Loucy (cell line): Measurements from ENCODE around the gene RNF41.

Experiments
- H2AFZ ChIP-seq: fragments of 200-600 bp; sonication (generic); 2 replicates; pipeline ENCODE4 v1.6.0; 2016; ENCODE audit warnings: antibody characterized with exemption, mild to moderate bottlenecking, low read length, moderate library complexity
- H3F3A ChIP-seq: fragments of 200-600 bp; 2 replicates; pipeline ENCODE4 v1.6.0; 2016; ENCODE audit warnings: antibody characterized with exemption, low read depth, mild to moderate bottlenecking
- H3K27me3 ChIP-seq: fragments of 200-600 bp; sonication (generic); 2 replicates; pipeline ENCODE4 v1.6.1; 2014; ENCODE audit warnings: low read length, mild to moderate bottlenecking; ENCODE audit not compliant: insufficient read depth, poor library complexity, severe bottlenecking
- H3K36me3 ChIP-seq: fragments of 200-600 bp; sonication (generic); 2 replicates; pipeline ENCODE4 v1.6.1; 2016; ENCODE audit warnings: low read length; ENCODE audit not compliant: insufficient read depth
- H3K4me1 ChIP-seq: fragments of 200-600 bp; sonication (generic); 2 replicates; pipeline ENCODE4 v1.5.1; 2014; ENCODE audit warnings: low read length, mild to moderate bottlenecking; ENCODE audit not compliant: insufficient read depth, poor library complexity, severe bottlenecking
- H3K4me2 ChIP-seq: fragments of 200-600 bp; sonication (generic); 2 replicates; pipeline ENCODE4 v1.6.0; 2014; ENCODE audit warnings: antibody characterized with exemption, low read length, low read depth, mild to moderate bottlenecking; ENCODE audit not compliant: poor library complexity, severe bottlenecking
- H3K4me3 ChIP-seq: fragments of 200-600 bp; sonication (generic); 2 replicates; pipeline ENCODE4 v1.5.1; 2014; ENCODE audit warnings: low read length, mild to moderate bottlenecking, mixed read lengths; ENCODE audit not compliant: poor library complexity, severe bottlenecking
- H3K79me2 ChIP-seq: fragments of 200-600 bp; sonication (generic); 2 replicates; pipeline ENCODE4 v1.6.1; 2014; ENCODE audit warnings: low read length; ENCODE audit not compliant: insufficient read depth
- H3K9ac ChIP-seq: fragments of 200-600 bp; sonication (generic); 2 replicates; pipeline ENCODE4 v1.6.0; 2014; ENCODE audit warnings: mild to moderate bottlenecking, low read depth, low read length, moderate library complexity; ENCODE audit not compliant: poor library complexity, severe bottlenecking
- H3K9me2 ChIP-seq: fragments of 200-600 bp; sonication (generic); replicated peaks from 2 replicates; pipeline ENCODE4 v1.6.1; 2016; ENCODE audit warnings: low read depth, low read length, mixed read lengths
- H3K9me3 ChIP-seq: fragments of 200-600 bp; sonication (generic); 2 replicates; pipeline ENCODE4 v1.6.1; 2014; ENCODE audit warnings: mild to moderate bottlenecking, antibody characterized with exemption, low read length, low read depth; ENCODE audit not compliant: insufficient read depth
- H4K20me1 ChIP-seq: fragments of 200-600 bp; sonication (generic); 2 replicates; pipeline ENCODE4 v1.6.0; 2014; ENCODE audit warnings: antibody characterized with exemption, low read length, mild to moderate bottlenecking; ENCODE audit not compliant: insufficient read depth, poor library complexity, severe bottlenecking
- CTCF ChIP-seq: fragments of 200-600 bp; sonication (generic); conservative IDR thresholded peaks from 2 replicates; pipeline ENCODE4 v1.5.1; 2014; ENCODE audit warnings: mild to moderate bottlenecking, antibody characterized with exemption, low read length
- EZH2phosphoT487 ChIP-seq: fragments of 200-600 bp; IDR thresholded peaks from 2 replicates; pipeline ENCODE4 v1.6.1; 2018; ENCODE audit warnings: antibody characterized with exemption, mild to moderate bottlenecking, moderate library complexity, borderline replicate concordance

The RNF41 gene

DNA sequence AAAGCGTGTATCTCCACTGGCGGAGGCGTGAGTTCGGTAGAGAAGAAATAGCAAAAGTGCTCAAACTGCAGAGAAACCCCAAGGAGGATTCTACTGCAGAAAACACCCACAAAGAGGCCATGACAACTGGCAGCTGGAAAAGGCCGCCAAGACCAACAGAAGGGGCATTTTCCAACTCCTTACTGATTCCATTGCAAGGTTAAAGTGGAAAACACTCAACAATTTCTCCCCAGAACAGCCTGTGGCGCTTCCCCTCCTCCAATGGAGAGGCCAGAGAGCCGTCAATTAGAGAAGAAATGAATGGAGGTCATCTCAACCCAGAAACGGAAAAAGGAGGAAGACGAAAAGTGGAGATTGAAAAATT lies 37.1 kb upstream of the RNF41 start:
- peak overlapping the region; percentile 95 for H3K9ac ChIP-seq
- H3K9me3 ChIP-seq: no peaks in the 10 kb centered on the region
- TF ChIP-seq CTCF (no peak), EZH2phosphoT487 (no peak)
- no peaks in the 10 kb centered on the region for H3K9me2 ChIP-seq
- H3K79me2 ChIP-seq: peaks cover 31% of the 10 kb centered on the region
- H3K27me3 ChIP-seq: no peaks in the 10 kb centered on the region
- H2AFZ ChIP-seq: peak overlapping the region; percentile 97
- peaks cover 21% of the 10 kb centered on the region for H4K20me1 ChIP-seq
- H3F3A ChIP-seq: no peaks in the 10 kb centered on the region
- H3K36me3 ChIP-seq: peaks cover 9% of the 10 kb centered on the region; the same call in 1 of the 2 replicates
- peak overlapping the region; percentile 100 for H3K4me3 ChIP-seq
- peak overlapping the region; percentile 83 for H3K4me2 ChIP-seq
- peaks cover 24% of the 10 kb centered on the region for H3K4me1 ChIP-seq

DNA sequence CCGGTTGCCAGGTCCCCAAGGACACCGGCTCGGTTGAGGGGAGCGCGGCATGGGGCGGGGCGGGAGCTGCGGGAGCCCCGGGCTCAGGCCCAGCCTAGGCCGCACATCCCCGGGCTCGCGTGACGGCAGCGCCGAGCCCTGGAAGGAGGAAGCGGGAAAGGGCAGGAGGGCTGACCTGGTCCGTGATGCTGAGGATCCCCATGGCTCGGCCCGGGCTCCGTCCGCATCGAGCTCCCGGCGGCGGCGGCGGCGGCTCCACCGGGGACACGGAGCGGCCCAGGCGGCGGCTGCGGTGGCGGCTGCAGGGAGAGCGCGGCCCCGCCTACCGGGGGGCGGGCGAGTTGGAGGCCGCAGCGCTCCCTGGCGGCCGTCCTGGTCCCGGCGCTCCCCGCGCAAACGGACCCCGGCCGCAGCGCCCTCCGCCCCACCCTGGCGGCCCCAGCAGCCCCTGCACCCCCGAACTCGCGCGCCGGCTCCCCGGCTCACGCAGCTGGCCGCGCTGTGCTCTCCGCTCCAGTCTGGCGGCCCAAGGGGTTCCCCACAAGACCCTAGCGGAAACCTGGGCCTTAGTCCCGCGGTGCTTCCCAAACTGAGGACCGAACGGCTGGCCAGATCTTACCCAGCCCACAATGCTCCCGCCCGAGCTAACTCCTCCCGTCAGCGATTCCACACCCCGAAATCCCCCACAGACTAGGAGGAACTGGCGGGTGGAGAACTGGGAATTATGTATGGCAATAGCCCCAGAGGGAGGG lies 36.5 kb upstream of the RNF41 start, which contains the start of gene ANKRD52:
Gene ANKRD52, minus strand, starts transcription at position 317 of the 752 bp plus-strand sequence. Its CDS starts 115 bp downstream, at position 202.
- peak within 1 kb of the TSS; percentile 100 for H3K4me3 ChIP-seq
- H3K4me2 ChIP-seq: peak within 1 kb of the TSS; percentile 98
- H3K9me2 ChIP-seq: no peaks in the 10 kb centered on the region
- peaks cover 21% of the 10 kb centered on the region for H4K20me1 ChIP-seq
- peaks cover 31% of the 10 kb centered on the region for H3K79me2 ChIP-seq
- H2AFZ ChIP-seq: peak within 1 kb of the TSS; percentile 97
- no peaks in the 10 kb centered on the region for H3F3A ChIP-seq
- no peaks in the 10 kb centered on the region for H3K27me3 ChIP-seq
- TF ChIP-seq CTCF (peak; percentile 57), EZH2phosphoT487 (no peak)
- peaks cover 15% of the 10 kb centered on the region; the same call in 1 of the 2 replicates for H3K36me3 ChIP-seq
- H3K4me1 ChIP-seq: peaks cover 24% of the 10 kb centered on the region
- H3K9ac ChIP-seq: peak within 1 kb of the TSS; percentile 95
- no peaks in the 10 kb centered on the region for H3K9me3 ChIP-seq

DNA sequence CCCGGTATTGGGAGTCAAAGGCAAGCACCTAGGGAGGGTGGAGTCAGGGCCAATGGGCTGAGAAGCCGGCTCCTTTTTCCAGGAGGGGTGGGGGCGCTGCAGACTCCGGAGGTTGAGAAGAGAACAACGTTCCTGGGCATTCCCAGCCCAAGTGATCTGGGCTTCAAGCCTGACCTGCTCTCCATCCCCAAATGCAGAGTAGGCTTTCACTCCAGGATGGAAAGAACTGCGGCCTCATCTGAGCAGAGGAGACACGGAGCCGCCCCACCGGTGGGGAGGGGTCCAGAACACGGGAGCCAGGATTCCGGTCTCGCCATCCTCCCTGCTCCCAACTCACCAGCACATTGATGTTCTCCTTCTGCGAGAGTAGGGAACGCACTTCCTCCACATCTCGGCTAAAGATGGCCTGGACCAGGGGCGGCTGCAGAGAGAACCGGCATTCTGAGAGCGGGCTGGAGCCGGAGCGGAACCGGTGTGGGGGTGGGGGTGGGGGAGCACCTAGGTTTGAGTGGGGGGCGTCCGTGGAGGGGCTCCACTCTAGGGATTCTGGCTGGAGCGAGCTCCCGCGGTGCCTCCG lies 35.9 kb upstream of the RNF41 start:
- no peaks in the 10 kb centered on the region for H3F3A ChIP-seq
- H3K4me3 ChIP-seq: peak overlapping the region; percentile 100
- H3K36me3 ChIP-seq: peaks cover 21% of the 10 kb centered on the region; the same call in 1 of the 2 replicates
- H3K4me1 ChIP-seq: peaks cover 24% of the 10 kb centered on the region
- H3K9me3 ChIP-seq: no peaks in the 10 kb centered on the region
- H3K27me3 ChIP-seq: no peaks in the 10 kb centered on the region
- H2AFZ ChIP-seq: peak overlapping the region; percentile 88
- H3K9ac ChIP-seq: peak overlapping the region; percentile 95
- TF ChIP-seq CTCF (peak; percentile 27; the same call in 1 of the 2 replicates), EZH2phosphoT487 (no peak)
- H3K79me2 ChIP-seq: peaks cover 31% of the 10 kb centered on the region
- no peaks in the 10 kb centered on the region for H3K9me2 ChIP-seq
- peak overlapping the region; percentile 98 for H3K4me2 ChIP-seq
- H4K20me1 ChIP-seq: peaks cover 21% of the 10 kb centered on the region
